H9 (cell line): ENCODE measurements around the gene CDHR2. TPM values are rescaled to one million over a fixed set of nuclear protein-coding genes. Genes with fewer than 3 reads are reported as not detected.

Source experiments
- DNase-seq: peaks from one replicate; pipeline ENCODE4 v3.0.0-alpha.2; 2017
- H2AFZ ChIP-seq: one replicate; pipeline ENCODE4 v1.6.1; 2013; ENCODE audit warnings: mild to moderate bottlenecking, low read length, control low read depth, moderate library complexity
- H2AK5ac ChIP-seq: 2 replicates; pipeline ENCODE4 v1.6.1; 2013; ENCODE audit warnings: low read length, control low read depth, mixed read lengths; ENCODE audit not compliant: insufficient read length
- H2BK120ac ChIP-seq: one replicate; pipeline ENCODE4 v1.6.1; 2013; ENCODE audit warnings: low read depth, mild to moderate bottlenecking, low read length, control low read depth, inconsistent platforms; ENCODE audit not compliant: poor library complexity, severe bottlenecking
- H2BK12ac ChIP-seq: 2 replicates; pipeline ENCODE4 v1.6.1; 2013; ENCODE audit warnings: low read length, control low read depth, mixed read lengths, low read depth; ENCODE audit not compliant: insufficient read length
- H2BK15ac ChIP-seq: 2 replicates; pipeline ENCODE4 v1.6.1; 2013; ENCODE audit warnings: low read depth, low read length, control low read depth
- H2BK20ac ChIP-seq: one replicate; pipeline ENCODE4 v1.6.1; 2013; ENCODE audit warnings: low read depth, mild to moderate bottlenecking, low read length, control low read depth, inconsistent platforms; ENCODE audit not compliant: poor library complexity, severe bottlenecking
- H2BK5ac ChIP-seq: 2 replicates; pipeline ENCODE4 v1.6.1; 2013; ENCODE audit warnings: low read length, control low read depth, mixed read lengths; ENCODE audit not compliant: insufficient read length
- H3K14ac ChIP-seq: 2 replicates; pipeline ENCODE4 v1.6.1; 2013; ENCODE audit warnings: low read length, control low read depth; ENCODE audit not compliant: insufficient read depth
- H3K18ac ChIP-seq: 2 replicates; pipeline ENCODE4 v1.6.1; 2013; ENCODE audit warnings: low read depth, mild to moderate bottlenecking, mixed read lengths, low read length, control low read depth; ENCODE audit not compliant: insufficient read length
- H3K23ac ChIP-seq: 2 replicates; pipeline ENCODE4 v1.6.1; 2013; ENCODE audit warnings: low read length, control low read depth, mixed read lengths, low read depth; ENCODE audit not compliant: insufficient read length
- H3K23me2 ChIP-seq: 2 replicates; pipeline ENCODE4 v1.6.1; 2013; ENCODE audit warnings: low read depth, mild to moderate bottlenecking, mixed read lengths, low read length, control low read depth; ENCODE audit not compliant: insufficient read length, poor library complexity, severe bottlenecking
- H3K27ac ChIP-seq: 2 replicates; pipeline ENCODE4 v1.5.1; 2013; ENCODE audit warnings: low read length, control low read depth, mixed read lengths, low read depth; ENCODE audit not compliant: insufficient read length
- H3K27me3 ChIP-seq: 2 replicates; pipeline ENCODE4 v1.6.1; 2013; ENCODE audit warnings: low read length, control low read depth, inconsistent platforms; ENCODE audit not compliant: insufficient read depth
- H3K4ac ChIP-seq: 2 replicates; pipeline ENCODE4 v1.6.1; 2013; ENCODE audit warnings: low read depth, mild to moderate bottlenecking, control low read depth, inconsistent platforms, low read length, moderate library complexity
- H3K4me1 ChIP-seq: 2 replicates; pipeline ENCODE4 v1.6.1; 2013; ENCODE audit warnings: low read length, control low read depth, inconsistent platforms; ENCODE audit not compliant: insufficient read depth
- H3K4me2 ChIP-seq: 2 replicates; pipeline ENCODE4 v1.6.1; 2013; ENCODE audit warnings: low read length, control low read depth, mixed read lengths; ENCODE audit not compliant: insufficient read length, insufficient read depth
- H3K56ac ChIP-seq: 2 replicates; pipeline ENCODE4 v1.6.1; 2013; ENCODE audit warnings: low read depth, mild to moderate bottlenecking, mixed read lengths, low read length, control low read depth; ENCODE audit not compliant: insufficient read length
- H3K79me1 ChIP-seq: 2 replicates; pipeline ENCODE4 v1.6.1; 2013; ENCODE audit warnings: low read depth, mild to moderate bottlenecking, moderate library complexity, low read length, control low read depth, inconsistent platforms; ENCODE audit not compliant: insufficient read depth, poor library complexity, severe bottlenecking
- H3K79me2 ChIP-seq: 2 replicates; pipeline ENCODE4 v1.6.1; 2013; ENCODE audit warnings: low read length, control low read depth, inconsistent platforms; ENCODE audit not compliant: insufficient read depth
- H3K9ac ChIP-seq: 2 replicates; pipeline ENCODE4 v1.6.1; 2013; ENCODE audit warnings: low read length, control low read depth, mixed read lengths; ENCODE audit not compliant: insufficient read length; ENCODE audit errors: extremely low read depth
- H3K9me3 ChIP-seq: one replicate; pipeline ENCODE4 v1.6.1; 2013; ENCODE audit warnings: low read depth, low read length, inconsistent platforms; ENCODE audit not compliant: control insufficient read depth
- H3T11ph ChIP-seq: one replicate; pipeline ENCODE4 v1.6.1; 2013; ENCODE audit warnings: mild to moderate bottlenecking, low read length, control low read depth, inconsistent platforms
- H4K20me1 ChIP-seq: one replicate; pipeline ENCODE4 v1.6.1; 2013; ENCODE audit not compliant: control insufficient read depth, insufficient read length, insufficient read depth
- H4K5ac ChIP-seq: 2 replicates; pipeline ENCODE4 v1.6.1; 2013; ENCODE audit warnings: low read depth, mild to moderate bottlenecking, mixed read lengths, low read length, control low read depth; ENCODE audit not compliant: insufficient read length
- H4K8ac ChIP-seq: replicated peaks from 2 replicates; pipeline ENCODE4 v1.6.1; 2013; ENCODE audit warnings: low read length, control low read depth, mixed read lengths, low read depth; ENCODE audit not compliant: insufficient read length
- H4K91ac ChIP-seq: 2 replicates; pipeline ENCODE4 v1.6.1; 2013; ENCODE audit warnings: low read depth, mild to moderate bottlenecking, moderate library complexity, mixed read lengths, low read length, control low read depth; ENCODE audit not compliant: insufficient read length
- H3K27ac Mint-ChIP-seq, 3 experiments: 2 replicates in 2 of 3; 3 replicates in 1 of 3; pipeline ENCODE4 v1.8.0; 2020 to 2021; ENCODE audit warnings: mixed read lengths in 3 of 3, mild to moderate bottlenecking in 1 of 3, moderate library complexity in 1 of 3
- H3K27me3 Mint-ChIP-seq: 2 replicates; pipeline ENCODE4 v1.8.0; 2021; ENCODE audit warnings: low read depth, mild to moderate bottlenecking, moderate library complexity, mixed read lengths
- H3K36me3 Mint-ChIP-seq, 3 experiments: 2 replicates in 2 of 3; 3 replicates in 1 of 3; pipeline ENCODE4 v1.8.0; 2020 to 2021; ENCODE audit warnings: low read depth in 3 of 3, mixed read lengths in 3 of 3; ENCODE audit not compliant: insufficient read depth in 1 of 3
- H3K4me1 Mint-ChIP-seq, 2 experiments: 2 replicates each; pipeline ENCODE4 v1.8.0; 2020; ENCODE audit warnings: mixed read lengths in 2 of 2
- H3K4me3 Mint-ChIP-seq, 2 experiments: 2 replicates in 1 of 2; 3 replicates in 1 of 2; pipeline ENCODE4 v1.8.0; 2020 to 2021; ENCODE audit warnings: mild to moderate bottlenecking in 2 of 2, mixed read lengths in 2 of 2, moderate library complexity in 1 of 2
- H3K9me3 Mint-ChIP-seq, 2 experiments: 2 replicates in 1 of 2; 3 replicates in 1 of 2; pipeline ENCODE4 v1.8.0; 2020; ENCODE audit warnings: mild to moderate bottlenecking in 2 of 2, mixed read lengths in 2 of 2, moderate library complexity in 1 of 2
- CTCF ChIP-seq: fragments of 200-600 bp; sonication (generic); conservative IDR thresholded peaks from 3 replicates; pipeline ENCODE4 v1.8.0; 2021; ENCODE audit warnings: antibody characterized with exemption, mild to moderate bottlenecking
- WGBS: extraction: QIAGEN DNeasy Blood & Tissue Kit; methylation state at CpG from one replicate; pipeline ENCODE4 v1.1.7; 2013; ENCODE audit warnings: missing lambda C conversion rate, low lambda C conversion rate, mixed read lengths; ENCODE audit not compliant: insufficient read length; ENCODE audit errors: extremely low coverage; 5-methylcytosine and 5-hydroxymethylcytosine counted together
- total RNA-seq: library from RNA; stranded (reverse); gene quantifications from 2 replicates; pipeline ENCODE4 v1.2.1, GENCODE V29; 2021

CDHR2 gene
- total RNA-seq, 1 experiment from 2014 or later, result 0.90 TPM

- no peak for TF ChIP-seq CTCF
- no peaks in the 10 kb centered on the region for H3K79me1 ChIP-seq
- H3K4me3 Mint-ChIP-seq, result no peak overlapping the region
- no peaks in the 10 kb centered on the region; the same call in 1 of the 2 replicates for H3K4me1 ChIP-seq
- H4K20me1 ChIP-seq, result no peaks in the 10 kb centered on the region
- no CpG with 5 or more reads among the region's 3 CpGs for WGBS
- no peak overlapping the region for H2AK5ac ChIP-seq
- no peak overlapping the region for H2BK20ac ChIP-seq
- no peak overlapping the region for H2BK5ac ChIP-seq
- no peak for DNase-seq
- peaks cover 15% of the 10 kb centered on the region for H3K27me3 Mint-ChIP-seq
- no peak overlapping the region for H4K91ac ChIP-seq
- no peak overlapping the region for H2AFZ ChIP-seq
- H4K5ac ChIP-seq, result no peak overlapping the region
- H2BK120ac ChIP-seq, result no peak overlapping the region
- no peaks in the 10 kb centered on the region; a peak in 1 of 5 replicates for H3K9me3 Mint-ChIP-seq
- no peak overlapping the region for H3T11ph ChIP-seq
- no peak overlapping the region for H3K56ac ChIP-seq
- H3K9me3 ChIP-seq, result no peaks in the 10 kb centered on the region
- H2BK15ac ChIP-seq, result no peak overlapping the region
- H3K27ac Mint-ChIP-seq, result no peak overlapping the region
- no peak overlapping the region for H2BK12ac ChIP-seq
- H3K4me1 Mint-ChIP-seq, result peaks cover 31 to 38% of the 10 kb centered on the region in 2 experiments
- no peak overlapping the region for H3K18ac ChIP-seq
- H3K27me3 ChIP-seq, result no peaks in the 10 kb centered on the region; the same call in 1 of the 2 replicates
- H3K23ac ChIP-seq, result no peak overlapping the region
- H3K23me2 ChIP-seq, result peaks cover 6% of the 10 kb centered on the region
- H3K27ac ChIP-seq, result no peak overlapping the region
- H3K9ac ChIP-seq, result no peak overlapping the region
- no peaks in the 10 kb centered on the region for H3K36me3 Mint-ChIP-seq
- no peak overlapping the region for H3K4me2 ChIP-seq
- no peak overlapping the region for H3K4ac ChIP-seq
- no peak overlapping the region for H3K14ac ChIP-seq
- no peak overlapping the region for H4K8ac ChIP-seq
- no peaks in the 10 kb centered on the region for H3K79me2 ChIP-seq
These were observed 57.7 kb downstream of the CDHR2 start for GRCh38 chr5:176606875-176607274.
